HFF-Myc (cell line): Measurements from ENCODE around the gene MEF2D.
A peak's percentile ranks its signal among the peaks of the same experiment; 100 is the strongest.

ENCODE experiments used
- DNase-seq: peaks from one replicate; pipeline ENCODE4 v3.0.0-alpha.2; 2011; ENCODE audit warnings: low read depth; ENCODE audit errors: extremely low read depth
- H3K4me3 ChIP-seq: replicated peaks from 2 replicates; pipeline ENCODE4 v1.5.1; 2011; ENCODE audit warnings: low read depth, mild to moderate bottlenecking, control low read depth, low read length
- CTCF ChIP-seq: IDR thresholded peaks from 2 replicates; pipeline ENCODE4 v1.5.1; 2012; ENCODE audit warnings: mild to moderate bottlenecking, low read depth, low read length, control low read depth; ENCODE audit errors: missing control alignments

The MEF2D gene

GRCh38 chr1:156461781-156462647, 38.6 kb downstream of the MEF2D start:
- no peak overlapping the region for H3K4me3 ChIP-seq
- TF ChIP-seq CTCF, result no peak
- DNase-seq, result no peak

- H3K4me3 ChIP-seq, result no peak overlapping the region
- DNase-seq, result no peak
- no peak for TF ChIP-seq CTCF
Observed at GRCh38 chr1:156461109-156461508, 39.5 kb downstream of the MEF2D start.

- no peak overlapping the region for H3K4me3 ChIP-seq
- DNase-seq, result no peak
- TF ChIP-seq CTCF, result no peak
Observed at GRCh38 chr1:156460525-156460924, 40.0 kb downstream of the MEF2D start.

GRCh38 chr1:156458181-156458503, 42.4 kb downstream of the MEF2D start:
- no peak for DNase-seq
- no peak for TF ChIP-seq CTCF
- no peak overlapping the region for H3K4me3 ChIP-seq

- peak; percentile 99 for DNase-seq
- H3K4me3 ChIP-seq, result peak overlapping the region; percentile 52
Observed at GRCh38 chr1:156456625-156457465, 43.7 kb downstream of the MEF2D start.

GRCh38 chr1:156455362-156455761, 45.2 kb downstream of the MEF2D start:
- DNase-seq, result no peak
- no peak for TF ChIP-seq CTCF
- no peak overlapping the region for H3K4me3 ChIP-seq

More at GRCh38 chr1:156456625-156457465, 43.7 kb downstream of the MEF2D start:
- TF ChIP-seq CTCF, result no peak
